Dendritic cell treated with granulocyte-macrophage colony-stimulating factor and Interleukin-4, amounts not matched to agents 40 ng/mL and 50 ng/mL, for 4 days (primary cell): Measurements from ENCODE around the gene VPS41.
"Not testable (repeated sequence)": the region's sequence is repeated elsewhere in the genome, so short reads cannot be mapped to it uniquely, and the experiment has no call there.

ENCODE experiments used
- H3K27ac Mint-ChIP-seq: one replicate; pipeline ENCODE4 v1.8.0; 2022; ENCODE audit warnings: mild to moderate bottlenecking, mixed read lengths
- H3K27me3 Mint-ChIP-seq: one replicate; pipeline ENCODE4 v1.8.0; 2022; ENCODE audit warnings: mild to moderate bottlenecking, mixed read lengths
- H3K36me3 Mint-ChIP-seq: one replicate; pipeline ENCODE4 v1.8.0; 2022; ENCODE audit warnings: low read depth, mixed read lengths
- H3K4me1 Mint-ChIP-seq: one replicate; pipeline ENCODE4 v1.8.0; 2022; ENCODE audit warnings: low read depth, mixed read lengths
- H3K4me3 Mint-ChIP-seq: one replicate; pipeline ENCODE4 v1.8.0; 2022; ENCODE audit warnings: mild to moderate bottlenecking, moderate library complexity, mixed read lengths
- H3K9me3 Mint-ChIP-seq: one replicate; pipeline ENCODE4 v1.8.0; 2022; ENCODE audit warnings: mixed read lengths
- intact Hi-C: fragments of 100-400 bp; cut with micrococcal nuclease; formaldehyde crosslinking; loops from one replicate; pipeline ENCODE4 v1.15.0; 2022

VPS41 gene

GRCh38 chr7:38908759-38909335, at the start of gene VPS41:
Gene VPS41 (minus strand): TSS chr7:38909191. CDS start chr7:38909174, 17 bp downstream.
- Mint-ChIP-seq H3K36me3 (peaks cover 12% of the 10 kb centered on the region), H3K27ac (peak within 1 kb of the TSS; percentile 97), H3K27me3 (peaks cover 3% of the 10 kb centered on the region), H3K9me3 (no peaks in the 10 kb centered on the region), H3K4me1 (peaks cover 32% of the 10 kb centered on the region), H3K4me3 (peak within 1 kb of the TSS; percentile 98)
- intact Hi-C loops, result no loop called here

- peaks cover 8% of the 10 kb centered on the region for H3K4me1 Mint-ChIP-seq
- H3K9me3 Mint-ChIP-seq, result no peaks in the 10 kb centered on the region
- no peak overlapping the region for H3K27ac Mint-ChIP-seq
- no peaks in the 10 kb centered on the region for H3K36me3 Mint-ChIP-seq
- peaks cover 1% of the 10 kb centered on the region for H3K27me3 Mint-ChIP-seq
- H3K4me3 Mint-ChIP-seq, result no peak overlapping the region
- intact Hi-C loops, result no loop called here
These were observed 46.9 kb upstream of the VPS41 start for GRCh38 chr7:38955892-38956291.

- H3K36me3 Mint-ChIP-seq, result no peaks in the 10 kb centered on the region
- H3K9me3 Mint-ChIP-seq, result no peaks in the 10 kb centered on the region
- H3K4me1 Mint-ChIP-seq, result peaks cover 8% of the 10 kb centered on the region
- H3K27me3 Mint-ChIP-seq, result peaks cover 1% of the 10 kb centered on the region
- no peak overlapping the region for H3K4me3 Mint-ChIP-seq
- H3K27ac Mint-ChIP-seq, result no peak overlapping the region
- intact Hi-C loops, result no loop called here
These were observed 45.0 kb upstream of the VPS41 start for GRCh38 chr7:38953971-38954370.

GRCh38 chr7:38953227-38953626, 44.2 kb upstream of the VPS41 start:
- intact Hi-C loops, result no loop called here
- H3K36me3 Mint-ChIP-seq, result no peaks in the 10 kb centered on the region
- no peak overlapping the region for H3K4me3 Mint-ChIP-seq
- no peak overlapping the region for H3K27ac Mint-ChIP-seq
- no peaks in the 10 kb centered on the region for H3K27me3 Mint-ChIP-seq
- no peaks in the 10 kb centered on the region for H3K9me3 Mint-ChIP-seq
- H3K4me1 Mint-ChIP-seq, result peaks cover 8% of the 10 kb centered on the region

- no peaks in the 10 kb centered on the region for H3K36me3 Mint-ChIP-seq
- intact Hi-C loops, result no loop called here
- no peak overlapping the region for H3K27ac Mint-ChIP-seq
- no peaks in the 10 kb centered on the region for H3K9me3 Mint-ChIP-seq
- H3K4me3 Mint-ChIP-seq, result no peak overlapping the region
- no peaks in the 10 kb centered on the region for H3K27me3 Mint-ChIP-seq
- H3K4me1 Mint-ChIP-seq, result peaks cover 8% of the 10 kb centered on the region
These were observed 42.2 kb upstream of the VPS41 start for GRCh38 chr7:38951213-38951612.

GRCh38 chr7:38950309-38950708, 41.3 kb upstream of the VPS41 start:
- Mint-ChIP-seq H3K4me1 (peaks cover 8% of the 10 kb centered on the region), H3K27ac (no peak overlapping the region), H3K9me3 (no peaks in the 10 kb centered on the region), H3K27me3 (no peaks in the 10 kb centered on the region), H3K4me3 (no peak overlapping the region), H3K36me3 (no peaks in the 10 kb centered on the region)
- intact Hi-C loops, result no loop called here

GRCh38 chr7:38947541-38947940, 38.5 kb upstream of the VPS41 start:
- H3K27me3 Mint-ChIP-seq, H3K4me1 Mint-ChIP-seq, H3K9me3 Mint-ChIP-seq, H3K36me3 Mint-ChIP-seq, H3K4me3 Mint-ChIP-seq, H3K27ac Mint-ChIP-seq, intact Hi-C loops: not testable (repeated sequence)

- no peak overlapping the region for H3K4me3 Mint-ChIP-seq
- H3K36me3 Mint-ChIP-seq, result no peaks in the 10 kb centered on the region
- H3K9me3 Mint-ChIP-seq, result no peaks in the 10 kb centered on the region
- H3K27ac Mint-ChIP-seq, result no peak overlapping the region
- intact Hi-C loops, result no loop called here
- H3K27me3 Mint-ChIP-seq, result no peaks in the 10 kb centered on the region
- no peaks in the 10 kb centered on the region for H3K4me1 Mint-ChIP-seq
These were observed 33.5 kb upstream of the VPS41 start for GRCh38 chr7:38942431-38943051.

- no peaks in the 10 kb centered on the region for H3K9me3 Mint-ChIP-seq
- no peaks in the 10 kb centered on the region for H3K36me3 Mint-ChIP-seq
- intact Hi-C loops, result no loop called here
- no peak overlapping the region for H3K4me3 Mint-ChIP-seq
- H3K27me3 Mint-ChIP-seq, result no peaks in the 10 kb centered on the region
- no peak overlapping the region for H3K27ac Mint-ChIP-seq
- no peaks in the 10 kb centered on the region for H3K4me1 Mint-ChIP-seq
These were observed 31.8 kb upstream of the VPS41 start for GRCh38 chr7:38940774-38941173.

- Mint-ChIP-seq H3K27me3 (no peaks in the 10 kb centered on the region), H3K4me3 (no peak overlapping the region), H3K36me3 (no peaks in the 10 kb centered on the region), H3K27ac (no peak overlapping the region), H3K4me1 (no peaks in the 10 kb centered on the region), H3K9me3 (no peaks in the 10 kb centered on the region)
- intact Hi-C loops, result no loop called here
These were observed 29.6 kb upstream of the VPS41 start for GRCh38 chr7:38938589-38938988.

GRCh38 chr7:38938001-38938485, 29.1 kb upstream of the VPS41 start:
- no peaks in the 10 kb centered on the region for H3K36me3 Mint-ChIP-seq
- intact Hi-C loops, result no loop called here
- H3K27me3 Mint-ChIP-seq, result no peaks in the 10 kb centered on the region
- no peaks in the 10 kb centered on the region for H3K4me1 Mint-ChIP-seq
- no peaks in the 10 kb centered on the region for H3K9me3 Mint-ChIP-seq
- H3K4me3 Mint-ChIP-seq, result no peak overlapping the region
- no peak overlapping the region for H3K27ac Mint-ChIP-seq

GRCh38 chr7:38936641-38937040, 27.6 kb upstream of the VPS41 start:
- H3K36me3 Mint-ChIP-seq, result no peaks in the 10 kb centered on the region
- H3K4me1 Mint-ChIP-seq, result no peaks in the 10 kb centered on the region
- H3K27me3 Mint-ChIP-seq, result no peaks in the 10 kb centered on the region
- intact Hi-C loops, result no loop called here
- H3K27ac Mint-ChIP-seq, result no peak overlapping the region
- H3K9me3 Mint-ChIP-seq, result no peaks in the 10 kb centered on the region
- no peak overlapping the region for H3K4me3 Mint-ChIP-seq

- peaks cover under 1% of the 10 kb centered on the region for H3K36me3 Mint-ChIP-seq
- H3K9me3 Mint-ChIP-seq, result peaks cover 2% of the 10 kb centered on the region
- H3K4me3 Mint-ChIP-seq, result no peak overlapping the region
- intact Hi-C loops, result no loop called here
- no peak overlapping the region for H3K27ac Mint-ChIP-seq
- H3K27me3 Mint-ChIP-seq, result no peaks in the 10 kb centered on the region
- peaks cover 10% of the 10 kb centered on the region for H3K4me1 Mint-ChIP-seq
These were observed 25.5 kb upstream of the VPS41 start for GRCh38 chr7:38934536-38934935.

GRCh38 chr7:38934051-38934450, 25.1 kb upstream of the VPS41 start:
- H3K4me3 Mint-ChIP-seq, result no peak overlapping the region
- H3K27me3 Mint-ChIP-seq, result no peaks in the 10 kb centered on the region
- H3K36me3 Mint-ChIP-seq, result peaks cover 5% of the 10 kb centered on the region
- no peak overlapping the region for H3K27ac Mint-ChIP-seq
- peaks cover 7% of the 10 kb centered on the region for H3K9me3 Mint-ChIP-seq
- intact Hi-C loops, result no loop called here
- H3K4me1 Mint-ChIP-seq, result peaks cover 15% of the 10 kb centered on the region
